IMR-90 (cell line): ENCODE data around the gene TNN.
"Not testable (repeated sequence)": the region's sequence is repeated elsewhere in the genome, so short reads cannot be mapped to it uniquely, and the experiment has no call there.

Experiments
- BHLHE40 ChIP-seq: fragments of 150-350 bp; IDR thresholded peaks from 2 replicates; pipeline ENCODE4 v1.6.1; 2016; ENCODE audit warnings: mild to moderate bottlenecking, low read depth, low read length
- CEBPB ChIP-seq: IDR thresholded peaks from 2 replicates; pipeline ENCODE4 v1.6.1; 2012; ENCODE audit warnings: low read depth, low read length, improper control_type of control experiment
- CHD1 ChIP-seq: IDR thresholded peaks from 2 replicates; pipeline ENCODE4 v1.6.1; 2012; ENCODE audit warnings: low read depth, low read length, improper control_type of control experiment
- CTCF ChIP-seq: conservative IDR thresholded peaks from 2 replicates; pipeline ENCODE4 v1.5.1; 2012; ENCODE audit warnings: mild to moderate bottlenecking, low read depth, low read length, improper control_type of control experiment
- ELK1 ChIP-seq: fragments of 150-350 bp; IDR thresholded peaks from 2 replicates; pipeline ENCODE4 v1.6.1; 2016; ENCODE audit warnings: low read depth, mild to moderate bottlenecking, low read length, moderate library complexity, borderline replicate concordance
- FOS ChIP-seq: fragments of 150-350 bp; IDR thresholded peaks from 2 replicates; pipeline ENCODE4 v1.6.1; 2016; ENCODE audit warnings: low read depth, low read length
- MAFK ChIP-seq: IDR thresholded peaks from 2 replicates; pipeline ENCODE4 v1.6.1; 2012; ENCODE audit warnings: low read depth, low read length, improper control_type of control experiment
- MAZ ChIP-seq: IDR thresholded peaks from 2 replicates; pipeline ENCODE4 v1.6.1; 2012; ENCODE audit warnings: low read depth, mild to moderate bottlenecking, low read length, improper control_type of control experiment, moderate library complexity, borderline replicate concordance
- POLR2A ChIP-seq: IDR thresholded peaks from 2 replicates; pipeline ENCODE4 v1.6.1; 2012; ENCODE audit warnings: mild to moderate bottlenecking, low read depth, low read length
- RAD21 ChIP-seq: IDR thresholded peaks from 2 replicates; pipeline ENCODE4 v1.6.1; 2012; ENCODE audit warnings: low read length, improper control_type of control experiment
- RCOR1 ChIP-seq: IDR thresholded peaks from 2 replicates; pipeline ENCODE4 v1.6.1; 2012; ENCODE audit warnings: mild to moderate bottlenecking, low read length, improper control_type of control experiment; ENCODE audit not compliant: insufficient replicate concordance
- RFX5 ChIP-seq: IDR thresholded peaks from 2 replicates; pipeline ENCODE4 v1.8.0; 2012; ENCODE audit warnings: low read depth, mild to moderate bottlenecking, low read length, moderate library complexity
- SMC3 ChIP-seq: fragments of 150-350 bp; IDR thresholded peaks from 2 replicates; pipeline ENCODE4 v1.6.1; 2016; ENCODE audit warnings: low read depth, mild to moderate bottlenecking, antibody characterized with exemption, low read length, moderate library complexity
- USF2 ChIP-seq: fragments of 150-350 bp; IDR thresholded peaks from 2 replicates; pipeline ENCODE4 v1.6.1; 2017; ENCODE audit warnings: mild to moderate bottlenecking, antibody characterized with exemption, low read length, low read depth

GRCh38 chr1:175023922-175024242 is 43.8 kb upstream of the TNN start:
- not testable (repeated sequence) for TF ChIP-seq CTCF, CHD1, POLR2A, CEBPB, RCOR1, RAD21, USF2, ELK1, RFX5, MAZ, FOS, SMC3, BHLHE40, MAFK
